Panc1 (cell line): Measurements from ENCODE around the gene C5orf58. TPM values are rescaled to one million over a fixed set of nuclear protein-coding genes. Genes with fewer than 3 reads are reported as not detected.

Experiments
- ATAC-seq: fragments of 200-7000 bp; cut with Tn5 transposase; 2 replicates; pipeline ENCODE4 v1.9.1; 2020; ENCODE audit warnings: mild to moderate bottlenecking, moderate library complexity
- BruUV-seq: library from RNA; stranded (reverse); fragments of 400-500 nt; replicated peaks from 2 replicates; lab custom pipeline; 2021; lab: Mats Ljungman, UMichigan
- CTCF ChIA-PET: fragments of 300-600 bp; sonication (Branson Sonifier 250); formaldehyde crosslinking; loops from one replicate; lab custom pipeline; 2022; ENCODE audit warnings: antibody characterized with exemption; lab: Charles Lee
- POLR2A ChIA-PET: fragments of 300-600 bp; sonication (Branson Sonifier 250); formaldehyde crosslinking; loops from one replicate; lab custom pipeline; 2022; ENCODE audit warnings: antibody characterized with exemption; lab: Charles Lee
- DNase-seq: peaks from one replicate; pipeline ENCODE4 v3.0.0-alpha.2; 2010; ENCODE audit warnings: low read depth, low spot score
- H3K27ac ChIP-seq: 2 replicates; pipeline ENCODE4 v1.5.1; 2011; ENCODE audit warnings: mild to moderate bottlenecking, low read length, inconsistent platforms
- H3K27me3 ChIP-seq: fragments of 200-500 bp; sonication (Bioruptor generic); 2 replicates; pipeline ENCODE4 v1.6.0; 2014; ENCODE audit warnings: low read length, inconsistent platforms; ENCODE audit not compliant: control insufficient read depth, insufficient read depth
- H3K36me3 ChIP-seq: fragments of 200-500 bp; sonication (Bioruptor generic); 2 replicates; pipeline ENCODE4 v1.5.1; 2014; ENCODE audit warnings: inconsistent platforms, mild to moderate bottlenecking, low read length, moderate library complexity; ENCODE audit not compliant: control insufficient read depth, insufficient read depth
- H3K4me1 ChIP-seq: 2 replicates; pipeline ENCODE4 v1.5.1; 2011; ENCODE audit warnings: inconsistent platforms, mild to moderate bottlenecking, low read length, moderate library complexity; ENCODE audit not compliant: control insufficient read depth, insufficient read depth
- H3K4me3 ChIP-seq, 2 experiments: 2 replicates each; pipeline ENCODE4 v1.5.1; 2011 to 2012; ENCODE audit warnings: low read depth in 2 of 2, low read length in 2 of 2, mild to moderate bottlenecking in 2 of 2, inconsistent platforms in 1 of 2, moderate library complexity in 1 of 2
- H3K9me3 ChIP-seq: fragments of 200-500 bp; sonication (Bioruptor generic); 2 replicates; pipeline ENCODE4 v1.5.1; 2014; ENCODE audit warnings: low read depth, mild to moderate bottlenecking, inconsistent platforms, low read length, moderate library complexity; ENCODE audit not compliant: control insufficient read depth, insufficient read depth
- POLR2AphosphoS5 ChIP-seq: IDR thresholded peaks from 2 replicates; pipeline ENCODE4 v1.6.1; 2012; ENCODE audit warnings: mild to moderate bottlenecking, low read depth, low read length, moderate library complexity
- REST ChIP-seq, 2 experiments: IDR thresholded peaks; 2 replicates each; pipeline ENCODE4 v1.6.1; 2011 to 2012; ENCODE audit warnings: low read depth in 2 of 2, control low read depth in 1 of 2, low read length in 1 of 2, mild to moderate bottlenecking in 1 of 2, moderate library complexity in 1 of 2; ENCODE audit not compliant: insufficient read depth in 1 of 2
- SIN3A ChIP-seq: IDR thresholded peaks from 2 replicates; pipeline ENCODE4 v1.6.1; 2012; ENCODE audit warnings: low read depth, mild to moderate bottlenecking, low read length, moderate library complexity, borderline replicate concordance; ENCODE audit not compliant: insufficient read depth
- TCF7L2 ChIP-seq: IDR thresholded peaks from 2 replicates; pipeline ENCODE4 v1.6.1; 2011; ENCODE audit warnings: mild to moderate bottlenecking, low read depth, low read length, inconsistent platforms
- in situ Hi-C: cut with HindIII; loops from 2 replicates; pipeline ENCODE4 v1.10.0; 2016; ENCODE audit warnings: low sequenced_read_pairs, low pct_unique_long_range_greater_than_20kb
- intact Hi-C: fragments of 100-400 bp; cut with micrococcal nuclease; formaldehyde crosslinking; loops from one replicate; pipeline ENCODE4 v1.10.0; 2022; ENCODE audit not compliant: unreplicated experiment
- total RNA-seq: library from RNA; stranded (reverse); gene quantifications from one replicate; pipeline ENCODE4 v1.2.1, GENCODE V29; 2021; ENCODE audit not compliant: unreplicated experiment
- TF ChIP-seq, protein P1 (sequence below): fragments of 450-650 bp; IDR thresholded peaks from 2 replicates; pipeline ENCODE4 v1.5.1; 2017; ENCODE audit warnings: mild to moderate bottlenecking

The C5orf58 gene
- total RNA-seq, 1 experiment from 2014 or later: 0.15 TPM

DNA sequence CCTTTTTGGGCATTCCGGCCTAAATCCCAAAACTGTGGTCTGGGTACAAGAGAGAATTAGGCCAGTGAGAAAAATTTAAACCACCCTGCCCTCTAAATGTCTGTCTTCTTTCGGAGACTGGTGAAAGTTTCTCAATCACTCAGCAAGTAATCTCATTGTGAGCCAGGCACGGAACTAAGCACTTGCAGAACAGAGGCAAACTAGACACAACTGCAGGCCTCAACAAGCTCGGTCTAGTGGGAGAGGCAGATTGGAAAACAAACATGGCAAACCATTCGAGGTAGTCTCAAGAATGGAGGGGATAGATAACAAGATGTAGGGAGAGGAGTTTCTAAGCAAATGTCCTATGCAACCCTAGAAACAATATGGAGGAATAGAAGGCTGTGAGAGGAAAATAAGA, 8.9 kb upstream of the C5orf58 start:
- Histone ChIP-seq H3K27ac (no peak overlapping the region), H3K4me1 (peaks cover 8% of the 10 kb centered on the region; the same call in 1 of the 2 replicates), H3K36me3 (no peaks in the 10 kb centered on the region), H3K27me3 (no peaks in the 10 kb centered on the region), H3K9me3 (no peaks in the 10 kb centered on the region), H3K4me3 (no peak overlapping the region)
- in situ Hi-C loops: no loop called here
- TF ChIP-seq SIN3A (no peak), REST (IDR thresholded peaks at IDR 0.05; ENCODE audit: insufficient read depth in 1 of 2, low read depth in 2 of 2, low read length in 1 of 2) (no peak)
- ChIA-PET CTCF (interaction anchor here (0.7 kb wide), 1 partner anchor 191 kb away, joined by 3 read pairs; no protein-coding TSS in a partner anchor), POLR2A (no interaction called here)
- intact Hi-C loops: no loop called here
- BruUV-seq: no TSS peak
- DNase-seq (no peak), ATAC-seq (no peak)

GRCh38 chr5:170225326-170226128, 7.3 kb upstream of the C5orf58 start:
- Histone ChIP-seq H3K9me3 (no peaks in the 10 kb centered on the region), H3K4me1 (0 out of 2 replicates have a peak, but pooled peaks cover 3% of the 10 kb centered on the region), H3K27ac (no peak overlapping the region), H3K27me3 (peaks cover 2% of the 10 kb centered on the region; the same call in 1 of the 2 replicates), H3K36me3 (no peaks in the 10 kb centered on the region), H3K4me3 (no peak overlapping the region)
- in situ Hi-C loops (no loop called here), intact Hi-C loops (loop anchor here (1.0 to 5.0 kb wide), 2 partner anchors 195 to 407 kb away; no protein-coding TSS in a partner anchor)
- ATAC-seq (peak; percentile 94), DNase-seq (peak; percentile 36)
- BruUV-seq: no TSS peak
- POLR2A ChIA-PET: no interaction called here
- CTCF ChIA-PET: interaction anchor here (1.2 to 1.3 kb wide), 2 partner anchors 41 to 196 kb away, joined by 3 to 4 read pairs; no protein-coding TSS in a partner anchor
- TF ChIP-seq, protein P1, sequence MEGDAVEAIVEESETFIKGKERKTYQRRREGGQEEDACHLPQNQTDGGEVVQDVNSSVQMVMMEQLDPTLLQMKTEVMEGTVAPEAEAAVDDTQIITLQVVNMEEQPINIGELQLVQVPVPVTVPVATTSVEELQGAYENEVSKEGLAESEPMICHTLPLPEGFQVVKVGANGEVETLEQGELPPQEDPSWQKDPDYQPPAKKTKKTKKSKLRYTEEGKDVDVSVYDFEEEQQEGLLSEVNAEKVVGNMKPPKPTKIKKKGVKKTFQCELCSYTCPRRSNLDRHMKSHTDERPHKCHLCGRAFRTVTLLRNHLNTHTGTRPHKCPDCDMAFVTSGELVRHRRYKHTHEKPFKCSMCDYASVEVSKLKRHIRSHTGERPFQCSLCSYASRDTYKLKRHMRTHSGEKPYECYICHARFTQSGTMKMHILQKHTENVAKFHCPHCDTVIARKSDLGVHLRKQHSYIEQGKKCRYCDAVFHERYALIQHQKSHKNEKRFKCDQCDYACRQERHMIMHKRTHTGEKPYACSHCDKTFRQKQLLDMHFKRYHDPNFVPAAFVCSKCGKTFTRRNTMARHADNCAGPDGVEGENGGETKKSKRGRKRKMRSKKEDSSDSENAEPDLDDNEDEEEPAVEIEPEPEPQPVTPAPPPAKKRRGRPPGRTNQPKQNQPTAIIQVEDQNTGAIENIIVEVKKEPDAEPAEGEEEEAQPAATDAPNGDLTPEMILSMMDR: peak; percentile 88
- TF ChIP-seq POLR2AphosphoS5: no peak

DNA sequence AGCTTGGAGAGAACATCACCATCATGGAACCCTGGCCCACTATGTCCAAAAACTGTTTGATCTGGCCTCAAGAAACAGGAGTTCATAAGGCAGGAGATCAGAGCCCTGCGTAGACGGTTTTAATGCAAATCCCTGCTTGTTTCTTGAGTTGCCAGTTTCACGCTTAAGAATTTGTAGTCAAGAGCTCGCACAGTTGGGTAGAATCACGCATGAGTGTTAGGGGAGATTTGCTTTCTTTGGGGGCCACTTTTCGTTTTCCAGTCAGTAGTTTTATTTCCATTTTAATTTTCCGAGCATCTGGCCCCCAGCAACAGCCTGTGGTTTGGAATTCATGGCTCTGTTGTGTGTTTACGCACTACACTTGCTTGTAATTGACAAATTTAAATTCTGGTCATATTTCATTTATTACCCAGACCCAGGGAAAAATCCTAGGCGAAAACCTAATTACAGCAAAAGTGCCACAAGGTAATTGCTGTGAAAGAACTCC, 6.6 kb upstream of the C5orf58 start:
- no peaks in the 10 kb centered on the region for H3K36me3 ChIP-seq
- BruUV-seq: no TSS peak
- DNase-seq: no peak
- intact Hi-C loops: loop anchor here (1.0 to 5.0 kb wide), 2 partner anchors 194 to 406 kb away; no protein-coding TSS in a partner anchor
- TF ChIP-seq REST (IDR thresholded peaks at IDR 0.05; ENCODE audit: insufficient read depth in 1 of 2, low read depth in 2 of 2, low read length in 1 of 2) (no peak), SIN3A (no peak), TCF7L2 (no peak), POLR2AphosphoS5 (no peak)
- TF ChIP-seq, protein P1: peak; percentile 69
- ATAC-seq: no peak
- H3K4me3 ChIP-seq: no peak overlapping the region
- in situ Hi-C loops: no loop called here
- H3K9me3 ChIP-seq: no peaks in the 10 kb centered on the region
- H3K27me3 ChIP-seq: peaks cover 2% of the 10 kb centered on the region; the same call in 1 of the 2 replicates
- POLR2A ChIA-PET: no interaction called here
- 0 out of 2 replicates have a peak, but pooled peaks cover 3% of the 10 kb centered on the region for H3K4me1 ChIP-seq
- CTCF ChIA-PET: interaction anchor here (1.2 to 1.3 kb wide), 2 partner anchors 40 to 195 kb away, joined by 3 to 4 read pairs; no protein-coding TSS in a partner anchor
- H3K27ac ChIP-seq: no peak overlapping the region
